C4-2B (cell line): Measurements from ENCODE around the gene CAMTA2.

Experiments used
- ZFX ChIP-seq: fragments of 450-650 bp; IDR thresholded peaks from 2 replicates; pipeline ENCODE4 v1.6.1; 2017
- TF ChIP-seq, protein P1 (sequence below): fragments of 450-650 bp; conservative IDR thresholded peaks from 2 replicates; pipeline ENCODE4 v1.5.1; 2017; ENCODE audit warnings: mild to moderate bottlenecking

- TF ChIP-seq, protein P1, sequence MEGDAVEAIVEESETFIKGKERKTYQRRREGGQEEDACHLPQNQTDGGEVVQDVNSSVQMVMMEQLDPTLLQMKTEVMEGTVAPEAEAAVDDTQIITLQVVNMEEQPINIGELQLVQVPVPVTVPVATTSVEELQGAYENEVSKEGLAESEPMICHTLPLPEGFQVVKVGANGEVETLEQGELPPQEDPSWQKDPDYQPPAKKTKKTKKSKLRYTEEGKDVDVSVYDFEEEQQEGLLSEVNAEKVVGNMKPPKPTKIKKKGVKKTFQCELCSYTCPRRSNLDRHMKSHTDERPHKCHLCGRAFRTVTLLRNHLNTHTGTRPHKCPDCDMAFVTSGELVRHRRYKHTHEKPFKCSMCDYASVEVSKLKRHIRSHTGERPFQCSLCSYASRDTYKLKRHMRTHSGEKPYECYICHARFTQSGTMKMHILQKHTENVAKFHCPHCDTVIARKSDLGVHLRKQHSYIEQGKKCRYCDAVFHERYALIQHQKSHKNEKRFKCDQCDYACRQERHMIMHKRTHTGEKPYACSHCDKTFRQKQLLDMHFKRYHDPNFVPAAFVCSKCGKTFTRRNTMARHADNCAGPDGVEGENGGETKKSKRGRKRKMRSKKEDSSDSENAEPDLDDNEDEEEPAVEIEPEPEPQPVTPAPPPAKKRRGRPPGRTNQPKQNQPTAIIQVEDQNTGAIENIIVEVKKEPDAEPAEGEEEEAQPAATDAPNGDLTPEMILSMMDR, result no peak
- TF ChIP-seq ZFX, result no peak
These were observed 15.2 kb downstream of the CAMTA2 start for GRCh38 chr17:4972322-4972721.
